Suprapubic skin (tissue), 3 donors: Measurements from ENCODE around the gene CUEDC1.

Experiments
- POLR2AphosphoS5 ChIP-seq, 3 donors: sonication (generic); formaldehyde crosslinking; IDR thresholded peaks; one replicate each; pipeline ENCODE4 v1.6.1; 2017; ENCODE audit warnings: antibody characterized with exemption in 3 of 3
- TF ChIP-seq, protein P1 (sequence below), 2 donors: fragments of 200-600 bp in 1 of 2; fragments of 450-650 bp in 1 of 2; sonication (generic) in 1 of 2; IDR thresholded peaks; one replicate each; pipeline ENCODE4 v1.5.1; 2016 to 2019; ENCODE audit warnings: antibody characterized with exemption in 2 of 2, mild to moderate bottlenecking in 1 of 2, moderate library complexity in 1 of 2

- TF ChIP-seq POLR2AphosphoS5 (IDR thresholded peaks at IDR 0.05) = no peak
- TF ChIP-seq, protein P1, sequence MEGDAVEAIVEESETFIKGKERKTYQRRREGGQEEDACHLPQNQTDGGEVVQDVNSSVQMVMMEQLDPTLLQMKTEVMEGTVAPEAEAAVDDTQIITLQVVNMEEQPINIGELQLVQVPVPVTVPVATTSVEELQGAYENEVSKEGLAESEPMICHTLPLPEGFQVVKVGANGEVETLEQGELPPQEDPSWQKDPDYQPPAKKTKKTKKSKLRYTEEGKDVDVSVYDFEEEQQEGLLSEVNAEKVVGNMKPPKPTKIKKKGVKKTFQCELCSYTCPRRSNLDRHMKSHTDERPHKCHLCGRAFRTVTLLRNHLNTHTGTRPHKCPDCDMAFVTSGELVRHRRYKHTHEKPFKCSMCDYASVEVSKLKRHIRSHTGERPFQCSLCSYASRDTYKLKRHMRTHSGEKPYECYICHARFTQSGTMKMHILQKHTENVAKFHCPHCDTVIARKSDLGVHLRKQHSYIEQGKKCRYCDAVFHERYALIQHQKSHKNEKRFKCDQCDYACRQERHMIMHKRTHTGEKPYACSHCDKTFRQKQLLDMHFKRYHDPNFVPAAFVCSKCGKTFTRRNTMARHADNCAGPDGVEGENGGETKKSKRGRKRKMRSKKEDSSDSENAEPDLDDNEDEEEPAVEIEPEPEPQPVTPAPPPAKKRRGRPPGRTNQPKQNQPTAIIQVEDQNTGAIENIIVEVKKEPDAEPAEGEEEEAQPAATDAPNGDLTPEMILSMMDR (IDR thresholded peaks at IDR 0.05) = no peak
Measured at GRCh38 chr17:57957886-57958285, 2.7 kb upstream of the CUEDC1 start.
